HG03342 (cell line): ENCODE results near the gene NCBP2.

ENCODE experiments used
- ATAC-seq: cut with Tn5 transposase; IDR thresholded peaks from one replicate; pipeline ENCODE4 v1.9.1; 2021; ENCODE audit warnings: mild to moderate bottlenecking, moderate library complexity; ENCODE audit not compliant: unreplicated experiment

Gene NCBP2

GRCh38 chr3:196942226-196942914 lies at the start of gene NCBP2:
NCBP2 (minus strand) TSS chr3:196942528; CDS start chr3:196942503, 25 bp downstream.
- ATAC-seq: peak; percentile 90

- ATAC-seq: no peak
These were observed 49.5 kb upstream of the NCBP2 start for GRCh38 chr3:196991581-196992460.

- no peak for ATAC-seq
These were observed 48.3 kb upstream of the NCBP2 start for GRCh38 chr3:196990601-196991007.

GRCh38 chr3:196989721-196990262 lies 47.5 kb upstream of the NCBP2 start:
- no peak for ATAC-seq

GRCh38 chr3:196988241-196989029 lies 46.1 kb upstream of the NCBP2 start:
- no peak for ATAC-seq

- ATAC-seq: no peak
These were observed 44.7 kb upstream of the NCBP2 start for GRCh38 chr3:196987022-196987421.

- no peak for ATAC-seq
These were observed 43.9 kb upstream of the NCBP2 start for GRCh38 chr3:196985954-196986885.

GRCh38 chr3:196985298-196985697 lies 43.0 kb upstream of the NCBP2 start:
- no peak for ATAC-seq

- ATAC-seq: no peak
These were observed 40.9 kb upstream of the NCBP2 start for GRCh38 chr3:196983186-196983585.

- no peak for ATAC-seq
These were observed 39.3 kb upstream of the NCBP2 start for GRCh38 chr3:196981657-196982056.

GRCh38 chr3:196979545-196979944 lies 37.2 kb upstream of the NCBP2 start:
- no peak for ATAC-seq

- no peak for ATAC-seq
These were observed 34.6 kb upstream of the NCBP2 start for GRCh38 chr3:196976941-196977340.

GRCh38 chr3:196975349-196975748 lies 33.0 kb upstream of the NCBP2 start:
- ATAC-seq: no peak

GRCh38 chr3:196974661-196975060 lies 32.3 kb upstream of the NCBP2 start:
- ATAC-seq: no peak

- no peak for ATAC-seq
These were observed 28.9 kb upstream of the NCBP2 start for GRCh38 chr3:196971094-196971698.

GRCh38 chr3:196970547-196971093 lies 28.3 kb upstream of the NCBP2 start:
- ATAC-seq: no peak

GRCh38 chr3:196969660-196970546 lies 27.6 kb upstream of the NCBP2 start:
- ATAC-seq: peak; percentile 53

GRCh38 chr3:196969134-196969659 lies 26.9 kb upstream of the NCBP2 start:
- peak; percentile 41 for ATAC-seq
